B cell (primary cell): ENCODE data around the gene CD55.

Experiments
- CTCF ChIP-seq: fragments of 200-600 bp; IDR thresholded peaks from one replicate; pipeline ENCODE4 v1.8.0; 2022; ENCODE audit warnings: antibody characterized with exemption, mild to moderate bottlenecking
- EZH2 ChIP-seq: IDR thresholded peaks from 2 replicates; pipeline ENCODE4 v1.6.1; 2012; ENCODE audit warnings: borderline replicate concordance, low read depth, mild to moderate bottlenecking, moderate library complexity, low read length; ENCODE audit not compliant: insufficient read depth, poor library complexity, severe bottlenecking

GRCh38 chr1:207308451-207309190 is 12.9 kb upstream of the CD55 start:
- TF ChIP-seq CTCF (no peak), EZH2 (no peak)
